H1 (cell line): ENCODE data around the gene SLC13A4. TPM values are rescaled to one million over a fixed set of nuclear protein-coding genes. Genes with fewer than 3 reads are reported as not detected.
A peak's percentile ranks its signal among the peaks of the same experiment; 100 is the strongest.

Source experiments
- CTCF ChIA-PET: fragments of 300-600 bp; sonication (Branson Sonifier 250); formaldehyde crosslinking; loops from one replicate; lab custom pipeline; 2021; ENCODE audit not compliant: partially characterized antibody; lab: Charles Lee
- POLR2A ChIA-PET: fragments of 300-600 bp; sonication (Branson Sonifier 250); formaldehyde crosslinking; loops from one replicate; lab custom pipeline; 2021; ENCODE audit warnings: inconsistent platforms; ENCODE audit not compliant: partially characterized antibody; lab: Charles Lee
- DNase-seq, 2 experiments: peaks; one replicate each; pipeline versions ENCODE4 v3.0.0 to v3.0.0-alpha.2; 2010 to 2022; ENCODE audit warnings: low spot score in 2 of 2, low read depth in 1 of 2, mixed read lengths in 1 of 2
- FAIRE-seq: peaks from 2 replicates; lab custom pipeline; 2011; peaks lifted over from hg19 to GRCh38; lab: Jason Lieb, UNC
- H2AFZ ChIP-seq: 2 replicates; pipeline ENCODE4 v1.8.1; 2012; ENCODE audit warnings: low read length, inconsistent platforms
- H2AK5ac ChIP-seq: 2 replicates; pipeline ENCODE4 v1.6.1; 2013; ENCODE audit warnings: low read depth, low read length
- H2BK120ac ChIP-seq: replicated peaks from 2 replicates; pipeline ENCODE3; 2013; ENCODE audit warnings: low read depth, low read length, inconsistent platforms
- H2BK12ac ChIP-seq: 2 replicates; pipeline ENCODE4 v1.6.1; 2013; ENCODE audit warnings: low read depth, low read length
- H2BK15ac ChIP-seq: 2 replicates; pipeline ENCODE4 v1.6.1; 2013; ENCODE audit warnings: low read length
- H2BK20ac ChIP-seq: 2 replicates; pipeline ENCODE4 v1.6.1; 2013; ENCODE audit warnings: low read length
- H2BK5ac ChIP-seq: 2 replicates; pipeline ENCODE4 v1.6.1; 2013; ENCODE audit warnings: low read depth, low read length
- H3K14ac ChIP-seq: 2 replicates; pipeline ENCODE4 v1.6.1; 2013; ENCODE audit warnings: inconsistent platforms; ENCODE audit not compliant: insufficient read length
- H3K18ac ChIP-seq: 2 replicates; pipeline ENCODE4 v1.6.1; 2013; ENCODE audit warnings: low read length; ENCODE audit errors: extremely low read depth
- H3K23ac ChIP-seq: 2 replicates; pipeline ENCODE4 v1.6.1; 2013; ENCODE audit warnings: inconsistent platforms; ENCODE audit not compliant: insufficient read length
- H3K23me2 ChIP-seq: 2 replicates; pipeline ENCODE4 v1.6.1; 2013; ENCODE audit warnings: low read depth, low read length
- H3K27ac ChIP-seq: 2 replicates; pipeline ENCODE4 v1.6.1; 2011; ENCODE audit warnings: low read depth, low read length, inconsistent platforms
- H3K27me3 ChIP-seq, 4 experiments: replicated peaks in 1 of 4; 1 replicate in 1 of 4; 2 replicates in 3 of 4; pipeline versions ENCODE4 v1.6.1 to v1.8.1; 2011 to 2013; ENCODE audit warnings: low read length in 3 of 4, mild to moderate bottlenecking in 3 of 4, inconsistent platforms in 2 of 4, mixed read lengths in 2 of 4, moderate library complexity in 1 of 4; ENCODE audit not compliant: control insufficient read depth in 3 of 4, insufficient read depth in 3 of 4; ENCODE audit errors: extremely low read depth in 1 of 4
- H3K36me3 ChIP-seq, 4 experiments: 2 replicates each; pipeline versions ENCODE4 v1.6.1 to v1.8.1; 2011 to 2013; ENCODE audit warnings: mild to moderate bottlenecking in 4 of 4, low read length in 3 of 4, moderate library complexity in 2 of 4, control low read depth in 1 of 4, inconsistent platforms in 1 of 4; ENCODE audit not compliant: insufficient read depth in 4 of 4, control insufficient read depth in 2 of 4
- H3K4ac ChIP-seq: replicated peaks from 2 replicates; pipeline ENCODE3; 2013; ENCODE audit warnings: low read length, low read depth, mixed read lengths, inconsistent platforms; ENCODE audit not compliant: insufficient read length
- H3K4me1 ChIP-seq, 4 experiments: replicated peaks in 1 of 4; 1 replicate in 1 of 4; 2 replicates in 3 of 4; pipeline versions ENCODE4 v1.6.1 to v1.8.1; 2011 to 2013; ENCODE audit warnings: low read length in 3 of 4, inconsistent platforms in 2 of 4, mixed read lengths in 1 of 4; ENCODE audit not compliant: insufficient read depth in 4 of 4, control insufficient read depth in 3 of 4
- H3K4me2 ChIP-seq, 2 experiments: 2 replicates each; pipeline versions ENCODE4 v1.6.1 to v1.8.1; 2011 to 2013; ENCODE audit warnings: low read depth in 2 of 2, low read length in 2 of 2, control low read depth in 1 of 2, inconsistent platforms in 1 of 2, mild to moderate bottlenecking in 1 of 2; ENCODE audit not compliant: insufficient read depth in 1 of 2
- H3K4me3 ChIP-seq, 4 experiments: fragments of 200-600, 300-600 bp in 1 of 4; sonication (generic), shearing (Covaris generic), sonication (Bioruptor Twin) in 1 of 4; 2 replicates each; pipeline versions ENCODE4 v1.5.1 to v1.8.1; 2011 to 2016; ENCODE audit warnings: low read length in 4 of 4, low read depth in 3 of 4, control low read depth in 2 of 4, inconsistent platforms in 2 of 4, mild to moderate bottlenecking in 2 of 4, mixed read lengths in 1 of 4, moderate library complexity in 1 of 4; ENCODE audit not compliant: insufficient read depth in 2 of 4; ENCODE audit errors: extremely low read depth in 1 of 4
- H3K56ac ChIP-seq: replicated peaks from 2 replicates; pipeline ENCODE3; 2013; ENCODE audit warnings: low read depth, mild to moderate bottlenecking, mixed read lengths, low read length, inconsistent platforms; ENCODE audit not compliant: insufficient read length
- H3K79me1 ChIP-seq: 2 replicates; pipeline ENCODE4 v1.6.1; 2013; ENCODE audit warnings: low read depth, low read length, control low read depth
- H3K79me2 ChIP-seq, 2 experiments: 2 replicates each; pipeline versions ENCODE4 v1.6.1 to v1.8.1; 2012 to 2013; ENCODE audit warnings: low read length in 2 of 2, mild to moderate bottlenecking in 2 of 2, inconsistent platforms in 1 of 2; ENCODE audit not compliant: insufficient read depth in 2 of 2, control insufficient read depth in 1 of 2
- H3K9ac ChIP-seq, 4 experiments: replicated peaks in 1 of 4; 1 replicate in 1 of 4; 2 replicates in 3 of 4; pipeline versions ENCODE4 v1.6.1 to v1.8.1; 2011 to 2013; ENCODE audit warnings: low read depth in 3 of 4, low read length in 3 of 4, control low read depth in 2 of 4, mild to moderate bottlenecking in 2 of 4, moderate library complexity in 2 of 4, inconsistent platforms in 1 of 4; ENCODE audit errors: extremely low read depth in 1 of 4
- H3K9me3 ChIP-seq, 2 experiments: 2 replicates each; pipeline versions ENCODE4 v1.6.1 to v1.8.1; 2012 to 2013; ENCODE audit warnings: mild to moderate bottlenecking in 2 of 2, moderate library complexity in 2 of 2, control low read depth in 1 of 2, inconsistent platforms in 1 of 2, low read depth in 1 of 2, low read length in 1 of 2, mixed read lengths in 1 of 2; ENCODE audit not compliant: insufficient read depth in 2 of 2
- H4K20me1 ChIP-seq, 2 experiments: replicated peaks in 1 of 2; 2 replicates each; pipeline versions ENCODE3 to v1.8.1; 2011 to 2013; ENCODE audit warnings: inconsistent platforms in 2 of 2, low read length in 2 of 2, mild to moderate bottlenecking in 1 of 2; ENCODE audit not compliant: insufficient read depth in 2 of 2, control insufficient read depth in 1 of 2
- H4K5ac ChIP-seq: 2 replicates; pipeline ENCODE4 v1.6.1; 2013; ENCODE audit warnings: low read length, low read depth, mixed read lengths, inconsistent platforms; ENCODE audit not compliant: insufficient read length
- H4K8ac ChIP-seq: 2 replicates; pipeline ENCODE4 v1.8.0; 2013; ENCODE audit warnings: mild to moderate bottlenecking, moderate library complexity, low read length, inconsistent platforms; ENCODE audit not compliant: insufficient read depth; ENCODE audit errors: extremely low read depth
- H4K91ac ChIP-seq: replicated peaks from 2 replicates; pipeline ENCODE3; 2013; ENCODE audit warnings: low read length, mixed read lengths, inconsistent platforms; ENCODE audit not compliant: insufficient read length
- CHD1 ChIP-seq: IDR thresholded peaks from 2 replicates; pipeline ENCODE4 v1.6.1; 2012; ENCODE audit warnings: low read depth, low read length, improper control_type of control experiment
- RNF2 ChIP-seq: fragments of 200-900, 300-1000 bp; sonication (generic); IDR thresholded peaks from 2 replicates; pipeline ENCODE4 v1.7.1; 2016; ENCODE audit warnings: borderline replicate concordance, low read depth, mild to moderate bottlenecking, antibody characterized with exemption, low read length; ENCODE audit not compliant: poor library complexity, severe bottlenecking; ENCODE audit errors: missing control alignments
- TAF1 ChIP-seq: IDR thresholded peaks from 2 replicates; pipeline ENCODE4 v1.6.1; 2011; ENCODE audit warnings: mild to moderate bottlenecking, low read depth, low read length
- TAF7 ChIP-seq: optimal IDR thresholded peaks from 2 replicates; pipeline ENCODE3; 2011; ENCODE audit warnings: low read depth, mild to moderate bottlenecking, inconsistent platforms, low read length, moderate library complexity, borderline replicate concordance
- WGBS, 2 experiments: shearing (Covaris generic) in 1 of 2; methylation state at CpG; one replicate each; pipeline versions ENCODE4 v1.1.6 to v1.1.7; 2013 to 2015; ENCODE audit warnings: low lambda C conversion rate in 2 of 2, mixed read lengths in 2 of 2, inconsistent platforms in 1 of 2, low coverage in 1 of 2, missing lambda C conversion rate in 1 of 2; ENCODE audit not compliant: insufficient replicate concordance in 2 of 2, insufficient coverage in 1 of 2, insufficient read length in 1 of 2; ENCODE audit errors: extremely low coverage in 1 of 2, missing lambda C conversion rate in 1 of 2; 5-methylcytosine and 5-hydroxymethylcytosine counted together
- polyA plus RNA-seq, 7 experiments: library from polyadenylated mRNA; depleted of rRNA in 3 of 7; stranded (reverse) in 5 of 7; unstranded in 2 of 7; fragments of >200 nt in 5 of 7; fragments of 200-250 nt in 2 of 7; gene quantifications; 1 replicate in 5 of 7; 2 replicates in 1 of 7; 4 replicates in 1 of 7; pipeline versions ENCODE4 v1.2.1 to v1.2.3, GENCODE V29; 2011 to 2013; ENCODE audit warnings: missing spikeins in 2 of 7, mixed read lengths in 2 of 7
- total RNA-seq: library from RNA; stranded (reverse); fragmentation: NEBNext Ultra II Directional; extraction: Animal tissue kit (Norgen Biotek cat#: 25700); gene quantifications from 2 replicates; pipeline ENCODE4 v1.2.1, GENCODE V29; 2021

The SLC13A4 gene
- total and polyA plus RNA-seq, 2 of the 8 experiments (the other 6 are each of a cell fraction or from before 2014, with no cell fraction given): 3.9 to 7.5 TPM

DNA sequence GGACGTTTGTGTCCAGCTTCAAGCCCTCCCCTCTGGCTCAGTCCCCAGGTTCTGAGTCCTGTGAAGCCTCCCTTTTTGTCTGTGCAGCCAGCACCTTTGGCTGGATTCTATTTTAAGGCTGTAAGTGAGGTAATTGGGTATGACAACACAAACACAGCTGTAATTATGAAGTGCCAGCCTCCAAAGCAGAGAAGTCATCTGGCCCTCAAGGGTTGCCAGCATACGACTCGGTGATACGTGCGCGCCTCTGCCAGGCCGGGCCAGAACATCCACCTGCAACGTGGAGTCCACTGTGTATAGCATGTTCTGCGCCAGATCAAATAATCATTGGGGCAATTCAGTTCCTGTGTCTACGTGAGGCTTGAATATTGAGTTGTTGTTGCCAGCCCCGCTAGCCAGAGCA is 27.4 kb upstream of the SLC13A4 start:
- 86% methylated on average over 11 of the region's 11 CpGs; no CpG with 5 or more reads in 1 of the 2 experiments for WGBS, 2 experiments

More for the DNA sequence above, 27.4 kb upstream of the SLC13A4 start:
- POLR2A ChIA-PET: no interaction called here
- Histone ChIP-seq H2BK15ac (no peak overlapping the region), H3K4ac (peak overlapping the region; percentile 11), H3K79me2 (no peaks in the 10 kb centered on the region), H2AFZ (no peak overlapping the region), H3K18ac (no peak overlapping the region), H3K4me1 (peaks cover 2 to 20% (median 5%) of the 10 kb centered on the region in 4 experiments; a peak in 5 of 7 replicates), H3K79me1 (no peaks in the 10 kb centered on the region), H3K4me2 (no peak overlapping the region), H2AK5ac (no peak overlapping the region), H2BK20ac (peak overlapping the region; percentile 74; the same call in 1 of the 2 replicates), H3K23ac (no peak overlapping the region), H3K36me3 (no peaks in the 10 kb centered on the region), H3K9ac (no peak overlapping the region), H3K23me2 (no peaks in the 10 kb centered on the region), H2BK120ac (no peak overlapping the region), H3K9me3 (peaks cover 2% of the 10 kb centered on the region in 2 experiments), H3K4me3 (no peak overlapping the region), H3K14ac (no peak overlapping the region), H4K5ac (no peak overlapping the region), H4K91ac (peak overlapping the region; percentile 36), H4K20me1 (no peaks in the 10 kb centered on the region), H3K56ac (no peak overlapping the region), H3K27ac (no peak overlapping the region), H4K8ac (no peak overlapping the region), H2BK5ac (0 out of 2 replicates have a peak overlapping the region, but pooled peaks have one; percentile 11), H2BK12ac (peak overlapping the region; percentile 22; the same call in 1 of the 2 replicates), H3K27me3 (no peaks in the 10 kb centered on the region)
- FAIRE-seq (no peak), DNase-seq (no peak)
- TF ChIP-seq CHD1 (no peak), TAF7 (no peak), TAF1 (no peak), RNF2 (no peak)
- CTCF ChIA-PET: interaction anchor here (0.5 to 3.4 kb wide), 8 partner anchors 9 to 1208 kb away, joined by 3 to 12 read pairs (median 3); no protein-coding TSS in a partner anchor
